Activated naive CD8-positive, alpha-beta T cell treated with anti-CD3 and anti-CD28 coated beads, Interleukin-2, amount 50 U/mL, for 24 hours (primary cell): ENCODE measurements around the gene TRMT5.

Experiments
- ATAC-seq: fragments of 150-1000 bp; cut with Tn5 transposase; one replicate; pipeline ENCODE4 v1.10.0; 2021
- DNase-seq: peaks from one replicate; pipeline ENCODE4 v3.0.0; 2021
- H3K27ac Mint-ChIP-seq: one replicate; pipeline ENCODE4 v1.8.0; 2021; ENCODE audit warnings: mild to moderate bottlenecking, mixed read lengths
- H3K27me3 Mint-ChIP-seq: one replicate; pipeline ENCODE4 v1.8.0; 2021; ENCODE audit warnings: mixed read lengths
- H3K36me3 Mint-ChIP-seq: one replicate; pipeline ENCODE4 v1.8.0; 2021; ENCODE audit warnings: low read depth, mixed read lengths
- H3K4me1 Mint-ChIP-seq: one replicate; pipeline ENCODE4 v1.8.0; 2021; ENCODE audit warnings: mixed read lengths
- H3K4me3 Mint-ChIP-seq: one replicate; pipeline ENCODE4 v1.8.0; 2021; ENCODE audit warnings: mild to moderate bottlenecking, moderate library complexity, mixed read lengths
- H3K9me3 Mint-ChIP-seq: one replicate; pipeline ENCODE4 v1.8.0; 2021; ENCODE audit warnings: mixed read lengths

The TRMT5 gene

DNA sequence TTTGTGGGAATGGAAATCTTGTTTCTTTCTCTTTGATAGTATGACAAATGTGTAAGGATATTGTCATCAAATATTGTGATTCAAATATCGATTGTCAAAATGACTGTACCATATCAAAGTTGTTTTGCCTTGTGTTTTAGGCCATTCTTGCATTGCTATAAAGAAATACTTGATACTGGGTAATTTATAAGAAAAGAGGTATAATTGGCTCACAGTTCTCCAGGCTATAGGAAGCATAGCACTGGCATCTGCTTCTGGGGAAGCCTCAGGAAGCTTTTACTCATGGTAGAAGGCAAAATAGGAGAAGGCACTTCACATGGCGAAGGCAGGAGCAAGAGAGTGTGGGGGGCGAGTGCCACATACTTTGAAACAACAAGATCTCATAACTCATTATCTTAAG lies 7.8 kb downstream of the TRMT5 start:
- H3K4me1 Mint-ChIP-seq: peaks cover 11% of the 10 kb centered on the region
- ATAC-seq: no peak
- DNase-seq: no peak
- H3K4me3 Mint-ChIP-seq: no peak overlapping the region
- no peaks in the 10 kb centered on the region for H3K27me3 Mint-ChIP-seq
- H3K36me3 Mint-ChIP-seq: peaks cover 38% of the 10 kb centered on the region
- H3K27ac Mint-ChIP-seq: no peak overlapping the region
- no peaks in the 10 kb centered on the region for H3K9me3 Mint-ChIP-seq

GRCh38 chr14:60972295-60972694 lies 8.6 kb downstream of the TRMT5 start:
- ATAC-seq (no peak), DNase-seq (no peak)
- no peak overlapping the region for H3K27ac Mint-ChIP-seq
- no peak overlapping the region for H3K4me3 Mint-ChIP-seq
- H3K4me1 Mint-ChIP-seq: peaks cover 6% of the 10 kb centered on the region
- H3K27me3 Mint-ChIP-seq: no peaks in the 10 kb centered on the region
- no peaks in the 10 kb centered on the region for H3K9me3 Mint-ChIP-seq
- H3K36me3 Mint-ChIP-seq: peaks cover 33% of the 10 kb centered on the region

- no peak for DNase-seq
- no peaks in the 10 kb centered on the region for H3K27me3 Mint-ChIP-seq
- ATAC-seq: no peak
- no peak overlapping the region for H3K27ac Mint-ChIP-seq
- peaks cover 24% of the 10 kb centered on the region for H3K36me3 Mint-ChIP-seq
- H3K9me3 Mint-ChIP-seq: no peaks in the 10 kb centered on the region
- H3K4me3 Mint-ChIP-seq: no peak overlapping the region
- H3K4me1 Mint-ChIP-seq: peaks cover 5% of the 10 kb centered on the region
Measured at GRCh38 chr14:60971271-60971670, 9.6 kb downstream of the TRMT5 start.

DNA sequence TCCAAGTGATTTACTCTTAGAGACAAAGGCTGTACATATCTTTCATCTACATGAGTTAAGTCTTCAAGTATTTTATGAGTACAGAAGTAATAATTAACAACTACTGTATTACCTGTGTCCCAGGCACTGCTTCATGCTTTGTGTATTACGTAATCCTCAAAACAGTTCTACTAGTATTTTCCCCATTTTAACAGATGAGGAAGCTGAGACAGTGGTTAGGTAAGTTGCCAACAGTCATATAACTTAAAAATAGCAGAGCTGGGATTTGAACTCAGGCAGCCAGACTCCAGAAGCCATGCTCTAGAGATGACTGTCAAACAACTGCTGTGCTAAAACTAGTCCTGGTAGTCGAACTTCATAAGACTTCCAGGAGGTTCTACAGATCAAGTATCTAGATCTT lies 10.7 kb downstream of the TRMT5 start:
- Mint-ChIP-seq H3K36me3 (peaks cover 19% of the 10 kb centered on the region), H3K4me3 (no peak overlapping the region), H3K4me1 (peaks cover 7% of the 10 kb centered on the region), H3K9me3 (no peaks in the 10 kb centered on the region), H3K27ac (no peak overlapping the region), H3K27me3 (no peaks in the 10 kb centered on the region)
- DNase-seq (no peak), ATAC-seq (no peak)

DNA sequence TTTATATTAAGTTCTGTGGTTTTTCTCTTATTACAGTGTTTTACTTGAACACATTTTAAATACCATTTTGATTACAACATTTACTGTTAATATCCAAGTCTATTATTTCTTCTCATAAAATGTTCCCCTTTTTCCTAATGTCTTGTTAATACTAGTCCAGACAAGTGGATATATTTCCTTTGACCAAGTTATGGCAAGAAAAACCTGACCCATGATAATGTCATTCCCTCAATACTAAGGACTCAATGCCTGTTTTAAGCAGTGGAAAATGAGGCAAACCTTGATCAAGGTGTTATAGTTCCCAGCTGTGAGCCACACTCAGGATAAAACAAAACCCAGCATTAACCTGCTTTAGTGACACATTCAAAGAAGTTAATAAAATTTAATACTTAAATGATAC lies 12.2 kb downstream of the TRMT5 start:
- H3K27ac Mint-ChIP-seq: no peak overlapping the region
- H3K36me3 Mint-ChIP-seq: peaks cover 10% of the 10 kb centered on the region
- no peaks in the 10 kb centered on the region for H3K27me3 Mint-ChIP-seq
- ATAC-seq (no peak), DNase-seq (no peak)
- H3K4me1 Mint-ChIP-seq: peaks cover 11% of the 10 kb centered on the region
- no peak overlapping the region for H3K4me3 Mint-ChIP-seq
- no peaks in the 10 kb centered on the region for H3K9me3 Mint-ChIP-seq

GRCh38 chr14:60968099-60968498 lies 12.8 kb downstream of the TRMT5 start:
- H3K27me3 Mint-ChIP-seq: no peaks in the 10 kb centered on the region
- peaks cover 11% of the 10 kb centered on the region for H3K4me1 Mint-ChIP-seq
- no peak for ATAC-seq
- no peak overlapping the region for H3K27ac Mint-ChIP-seq
- DNase-seq: no peak
- no peak overlapping the region for H3K4me3 Mint-ChIP-seq
- peaks cover 5% of the 10 kb centered on the region for H3K36me3 Mint-ChIP-seq
- H3K9me3 Mint-ChIP-seq: no peaks in the 10 kb centered on the region

- Mint-ChIP-seq H3K27me3 (no peaks in the 10 kb centered on the region), H3K4me1 (peaks cover 11% of the 10 kb centered on the region), H3K27ac (no peak overlapping the region), H3K36me3 (peaks cover 5% of the 10 kb centered on the region), H3K9me3 (peaks cover under 1% of the 10 kb centered on the region), H3K4me3 (no peak overlapping the region)
- no peak for DNase-seq
- peak; percentile 52 for ATAC-seq
Measured at GRCh38 chr14:60965402-60965801, 15.5 kb downstream of the TRMT5 start.

- ATAC-seq (no peak), DNase-seq (no peak)
- Mint-ChIP-seq H3K36me3 (peaks cover 10% of the 10 kb centered on the region), H3K9me3 (peaks cover 5% of the 10 kb centered on the region), H3K4me3 (no peak overlapping the region), H3K27ac (no peak overlapping the region), H3K4me1 (peaks cover 11% of the 10 kb centered on the region), H3K27me3 (no peaks in the 10 kb centered on the region)
Measured at GRCh38 chr14:60964904-60965303, 16.0 kb downstream of the TRMT5 start.

DNA sequence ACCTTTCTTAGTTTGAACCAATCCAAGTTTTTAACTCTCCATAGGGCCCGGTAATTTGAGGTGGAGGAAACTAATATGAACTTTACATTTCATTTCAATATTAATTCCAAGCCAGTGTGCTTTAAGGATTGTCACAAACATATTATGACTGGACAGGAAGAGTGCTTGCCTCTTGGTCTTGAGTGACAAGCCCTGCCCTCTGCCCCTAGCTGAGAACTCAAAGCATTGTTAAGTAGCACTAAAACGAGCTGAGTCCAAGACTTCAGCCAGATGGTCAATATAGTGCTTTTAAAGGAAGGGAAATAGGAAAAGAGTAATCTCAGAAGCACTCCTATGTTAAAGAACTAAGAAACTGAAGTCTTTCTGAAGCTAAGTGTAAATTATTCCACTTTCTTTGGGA lies 17.1 kb downstream of the TRMT5 start:
- Mint-ChIP-seq H3K27ac (no peak overlapping the region), H3K4me1 (peaks cover 11% of the 10 kb centered on the region), H3K36me3 (peaks cover 16% of the 10 kb centered on the region), H3K4me3 (no peak overlapping the region), H3K9me3 (peaks cover 11% of the 10 kb centered on the region), H3K27me3 (no peaks in the 10 kb centered on the region)
- ATAC-seq (no peak), DNase-seq (no peak)

- no peak overlapping the region for H3K4me3 Mint-ChIP-seq
- ATAC-seq (no peak), DNase-seq (no peak)
- no peaks in the 10 kb centered on the region for H3K27me3 Mint-ChIP-seq
- H3K4me1 Mint-ChIP-seq: peaks cover 9% of the 10 kb centered on the region
- H3K9me3 Mint-ChIP-seq: peaks cover 37% of the 10 kb centered on the region
- peak overlapping the region; percentile 43 for H3K27ac Mint-ChIP-seq
- H3K36me3 Mint-ChIP-seq: peaks cover 50% of the 10 kb centered on the region
Measured at GRCh38 chr14:60958146-60958545, 22.7 kb downstream of the TRMT5 start.

DNA sequence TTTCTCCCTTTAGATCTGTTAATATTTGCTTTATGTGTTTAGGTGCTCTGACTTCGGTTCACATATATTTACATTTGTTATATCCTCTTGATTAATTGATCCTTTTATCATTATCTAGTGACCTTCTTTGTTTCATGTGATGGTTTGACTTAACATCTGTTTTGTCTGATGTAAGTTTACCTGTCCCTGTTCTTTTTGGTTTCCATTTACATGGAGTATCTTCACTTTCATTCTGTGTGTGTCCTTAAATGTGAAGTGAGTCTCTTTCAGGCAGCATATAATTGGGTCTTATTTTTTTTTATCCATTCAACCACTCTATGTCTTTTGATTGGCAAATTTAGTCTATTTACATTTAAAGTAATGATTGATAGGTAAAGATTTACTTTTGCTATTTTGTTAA lies 24.2 kb downstream of the TRMT5 start:
- no peak for DNase-seq
- Mint-ChIP-seq H3K4me3 (no peak overlapping the region), H3K27me3 (no peaks in the 10 kb centered on the region), H3K27ac (no peak overlapping the region), H3K9me3 (peaks cover 37% of the 10 kb centered on the region), H3K36me3 (peaks cover 50% of the 10 kb centered on the region), H3K4me1 (peaks cover 9% of the 10 kb centered on the region)
- no peak for ATAC-seq

GRCh38 chr14:60956202-60956601 lies 24.7 kb downstream of the TRMT5 start:
- Mint-ChIP-seq H3K4me1 (peaks cover 9% of the 10 kb centered on the region), H3K27ac (no peak overlapping the region), H3K27me3 (no peaks in the 10 kb centered on the region), H3K4me3 (no peak overlapping the region), H3K36me3 (peaks cover 48% of the 10 kb centered on the region), H3K9me3 (peaks cover 37% of the 10 kb centered on the region)
- no peak for ATAC-seq
- DNase-seq: no peak

DNA sequence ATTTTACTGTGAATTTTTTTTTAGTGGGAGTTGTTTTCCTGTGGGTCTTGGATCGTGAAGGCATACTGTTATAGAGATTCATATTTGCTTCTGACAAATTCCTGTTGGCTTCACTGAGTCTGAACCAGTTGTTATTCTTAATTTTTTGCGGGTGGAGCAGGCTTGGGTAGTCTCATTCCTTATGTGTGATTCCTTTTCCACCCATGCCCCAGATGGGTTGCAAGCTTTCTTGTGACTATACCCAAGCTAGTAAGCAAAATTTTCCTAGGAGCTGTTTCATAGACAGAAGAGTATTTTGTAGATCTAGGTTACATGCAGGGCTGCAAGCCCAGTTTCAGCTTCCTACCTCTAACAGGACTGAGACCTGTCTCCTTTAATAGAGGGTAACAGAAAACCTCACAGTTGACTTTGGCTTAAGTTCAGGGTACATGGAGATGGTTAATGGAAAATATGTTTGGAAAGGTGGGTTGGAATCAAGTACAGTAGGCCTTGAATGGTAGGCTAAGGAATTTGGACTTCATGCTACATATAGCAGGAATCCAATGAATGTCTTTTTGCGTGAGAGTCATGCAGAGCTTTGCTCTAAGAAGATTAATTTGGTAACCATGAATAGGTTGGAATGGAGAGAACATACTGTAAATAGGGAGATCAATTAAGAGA lies 29.0 kb downstream of the TRMT5 start:
- DNase-seq: no peak
- no peak for ATAC-seq
- no peaks in the 10 kb centered on the region for H3K27me3 Mint-ChIP-seq
- peaks cover 8% of the 10 kb centered on the region for H3K4me1 Mint-ChIP-seq
- H3K4me3 Mint-ChIP-seq: no peak overlapping the region
- H3K9me3 Mint-ChIP-seq: peaks cover 14% of the 10 kb centered on the region
- H3K36me3 Mint-ChIP-seq: peaks cover 26% of the 10 kb centered on the region
- H3K27ac Mint-ChIP-seq: no peak overlapping the region

- ATAC-seq (no peak), DNase-seq (no peak)
- Mint-ChIP-seq H3K36me3 (peaks cover 12% of the 10 kb centered on the region), H3K27me3 (no peaks in the 10 kb centered on the region), H3K9me3 (peaks cover 3% of the 10 kb centered on the region), H3K4me3 (no peak overlapping the region), H3K27ac (peak overlapping the region; percentile 77), H3K4me1 (peaks cover 10% of the 10 kb centered on the region)
Measured at GRCh38 chr14:60946773-60947172, 34.1 kb downstream of the TRMT5 start.

- DNase-seq: no peak
- peak overlapping the region; percentile 77 for H3K27ac Mint-ChIP-seq
- H3K4me3 Mint-ChIP-seq: no peak overlapping the region
- H3K36me3 Mint-ChIP-seq: peaks cover 12% of the 10 kb centered on the region
- peak; percentile 76 for ATAC-seq
- H3K27me3 Mint-ChIP-seq: no peaks in the 10 kb centered on the region
- H3K4me1 Mint-ChIP-seq: peaks cover 10% of the 10 kb centered on the region
- peaks cover 3% of the 10 kb centered on the region for H3K9me3 Mint-ChIP-seq
Measured at GRCh38 chr14:60945984-60946383, 34.9 kb downstream of the TRMT5 start.

GRCh38 chr14:60944204-60944603 lies 36.7 kb downstream of the TRMT5 start:
- Mint-ChIP-seq H3K27ac (no peak overlapping the region), H3K4me1 (peaks cover 10% of the 10 kb centered on the region), H3K27me3 (no peaks in the 10 kb centered on the region), H3K36me3 (peaks cover 12% of the 10 kb centered on the region), H3K9me3 (peaks cover 3% of the 10 kb centered on the region), H3K4me3 (no peak overlapping the region)
- ATAC-seq (no peak), DNase-seq (no peak)
